WTC11 (cell line): ENCODE measurements around the gene SIPA1L2.

Source experiments
- IRF2 ChIP-seq: sonication (generic); formaldehyde crosslinking; IDR thresholded peaks from 2 replicates; pipeline ENCODE4 v1.8.0; 2022; ENCODE audit warnings: low read depth, missing genetic modification reagents, borderline replicate concordance
- ZNF416 ChIP-seq: fragments of 250-450 bp; sonication (Bioruptor Pico); IDR thresholded peaks from 2 replicates; pipeline ENCODE4 v1.9.0; 2021; ENCODE audit warnings: mild to moderate bottlenecking, inconsistent platforms
- TF ChIP-seq, protein P1 (sequence below): fragments of 250-450 bp; sonication (Bioruptor Pico); conservative IDR thresholded peaks from 2 replicates; pipeline ENCODE4 v1.9.0; 2021; ENCODE audit warnings: mild to moderate bottlenecking
- TF ChIP-seq, protein P2 (sequence below): sonication (generic); formaldehyde crosslinking; IDR thresholded peaks from 2 replicates; pipeline ENCODE4 v1.8.0; 2022; ENCODE audit warnings: mild to moderate bottlenecking, missing genetic modification reagents

DNA sequence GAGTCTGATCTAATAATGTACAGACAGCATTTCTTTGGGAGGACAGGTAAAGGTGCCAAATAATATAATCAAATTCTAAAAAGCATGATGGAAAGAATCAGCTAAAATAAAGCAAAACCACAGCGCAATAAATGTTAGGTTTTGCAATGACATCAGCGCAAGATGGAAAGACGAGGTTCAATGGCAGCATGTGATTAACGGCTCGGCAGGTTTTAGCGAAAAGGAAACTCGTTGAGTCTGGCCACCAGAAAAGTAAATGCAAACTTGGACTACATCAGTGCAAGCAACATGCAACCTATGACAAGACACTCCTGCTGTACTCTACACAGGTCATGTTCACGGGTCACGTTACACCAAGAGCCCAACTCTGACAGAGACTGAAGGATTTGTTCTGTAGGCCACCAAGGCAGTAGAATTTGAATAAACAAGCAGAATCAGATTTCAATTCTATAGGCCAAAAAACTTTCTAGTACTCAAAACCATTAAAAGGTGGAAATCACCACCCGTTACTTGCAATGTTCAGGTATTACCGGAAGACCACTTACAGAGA is 4.5 kb downstream of the SIPA1L2 start:
- TF ChIP-seq ZNF416 (no peak), IRF2 (CRISPR knock-in tag) (no peak)
- TF ChIP-seq, protein P1, sequence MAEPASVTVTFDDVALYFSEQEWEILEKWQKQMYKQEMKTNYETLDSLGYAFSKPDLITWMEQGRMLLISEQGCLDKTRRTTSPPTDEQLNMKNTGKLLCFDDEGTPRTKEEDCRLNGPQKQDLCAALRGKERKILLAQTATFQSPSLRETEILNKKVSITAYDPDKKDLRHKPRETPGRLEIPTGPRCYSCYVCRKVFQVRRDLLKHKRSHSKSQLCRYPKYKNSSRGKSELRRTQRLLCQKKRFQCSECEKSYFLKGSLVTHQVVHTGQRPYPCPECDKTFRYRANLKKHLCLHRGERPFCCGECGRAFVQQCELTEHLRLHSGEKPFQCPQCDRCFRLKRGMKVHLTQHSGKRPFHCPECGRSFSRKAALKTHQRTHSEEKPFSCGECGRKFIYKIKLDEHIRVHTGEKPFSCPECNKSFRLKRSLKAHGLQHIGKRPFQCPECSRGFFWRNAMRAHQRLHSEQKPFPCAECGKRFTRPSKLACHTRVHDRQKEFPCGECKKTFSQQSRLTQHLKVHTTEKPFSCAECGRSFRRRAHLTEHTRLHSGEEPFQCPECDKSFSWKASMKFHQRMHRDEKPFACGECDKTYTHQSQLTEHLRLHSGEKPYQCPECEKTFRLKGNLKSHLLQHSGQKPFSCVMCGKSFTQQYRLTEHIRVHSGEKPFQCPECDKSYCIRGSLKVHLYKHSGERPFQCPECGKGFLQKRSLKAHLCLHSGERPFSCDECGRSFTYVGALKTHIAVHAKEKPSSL (CRISPR knock-in tag) = no peak
- TF ChIP-seq, protein P2, sequence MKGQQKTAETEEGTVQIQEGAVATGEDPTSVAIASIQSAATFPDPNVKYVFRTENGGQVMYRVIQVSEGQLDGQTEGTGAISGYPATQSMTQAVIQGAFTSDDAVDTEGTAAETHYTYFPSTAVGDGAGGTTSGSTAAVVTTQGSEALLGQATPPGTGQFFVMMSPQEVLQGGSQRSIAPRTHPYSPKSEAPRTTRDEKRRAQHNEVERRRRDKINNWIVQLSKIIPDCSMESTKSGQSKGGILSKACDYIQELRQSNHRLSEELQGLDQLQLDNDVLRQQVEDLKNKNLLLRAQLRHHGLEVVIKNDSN = no peak
